Measurements from ENCODE around the gene C1orf53.

Gene C1orf53

DNA sequence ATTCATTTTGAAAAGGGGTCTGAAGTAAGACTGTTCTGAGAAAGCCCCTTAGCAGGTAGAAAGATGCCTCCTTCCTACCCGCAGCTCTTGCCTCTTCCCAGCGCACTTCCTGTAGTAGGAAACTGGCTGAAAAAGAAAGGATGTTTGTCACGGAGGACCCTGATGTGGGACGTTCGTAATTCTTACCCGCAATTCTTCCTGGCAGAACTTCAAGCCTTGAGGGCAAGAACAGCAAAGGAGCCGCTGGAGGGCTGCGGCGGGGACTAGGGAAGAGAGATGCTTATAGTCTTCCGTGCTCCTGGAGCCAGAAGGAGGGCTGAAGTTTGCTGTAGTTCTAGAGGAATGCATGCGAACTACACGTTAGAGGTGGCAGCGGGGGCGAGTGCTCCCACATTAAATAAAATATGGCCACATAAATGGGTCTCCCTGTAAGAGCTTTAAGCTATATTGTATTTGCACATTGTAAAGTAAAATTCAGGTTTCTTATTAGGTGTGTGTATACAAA lies 6.3 kb downstream of the C1orf53 start:
- DNase-seq, result no peak

GRCh38 chr1:197909384-197909783 lies 7.0 kb downstream of the C1orf53 start:
- no peak for DNase-seq

- DNase-seq, result no peak
These were observed 7.9 kb downstream of the C1orf53 start for GRCh38 chr1:197910120-197910991.

DNA sequence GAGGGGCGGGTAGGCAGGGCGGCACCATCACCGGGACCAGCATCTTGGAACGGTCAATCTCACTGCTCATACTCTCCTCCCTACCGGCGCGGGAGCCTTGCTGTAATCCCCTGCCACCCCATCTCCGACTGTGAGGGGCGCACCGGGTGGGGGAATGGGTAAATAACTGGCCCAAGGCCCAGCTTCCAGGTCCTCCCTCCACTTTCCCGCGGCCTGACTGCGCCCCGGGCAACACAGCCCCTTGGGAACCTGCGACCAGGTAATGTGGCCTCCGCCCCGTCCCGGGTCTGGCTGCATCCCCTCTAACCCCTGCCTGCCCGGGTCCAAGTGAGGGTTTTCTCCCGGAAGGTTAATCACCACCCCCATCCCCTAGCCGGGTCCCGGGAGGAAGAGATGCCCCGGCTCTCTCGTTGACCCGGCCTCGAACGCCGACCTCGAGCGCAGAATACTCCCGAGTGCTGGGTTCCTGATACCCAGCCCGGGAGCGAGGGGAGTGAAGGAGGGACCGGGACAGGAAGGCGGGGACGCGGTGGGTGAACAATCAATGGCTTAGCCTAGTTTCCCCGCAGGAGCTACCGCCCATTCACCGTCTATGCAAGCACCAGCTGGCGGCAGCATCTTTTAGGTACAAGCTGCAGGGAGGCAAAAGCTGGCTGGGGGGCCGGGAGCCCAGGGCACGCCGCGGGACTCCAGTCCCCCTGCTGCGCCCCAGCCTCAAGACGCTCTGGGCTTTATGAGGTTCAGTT lies 8.9 kb downstream of the C1orf53 start:
- no peak for DNase-seq

DNA sequence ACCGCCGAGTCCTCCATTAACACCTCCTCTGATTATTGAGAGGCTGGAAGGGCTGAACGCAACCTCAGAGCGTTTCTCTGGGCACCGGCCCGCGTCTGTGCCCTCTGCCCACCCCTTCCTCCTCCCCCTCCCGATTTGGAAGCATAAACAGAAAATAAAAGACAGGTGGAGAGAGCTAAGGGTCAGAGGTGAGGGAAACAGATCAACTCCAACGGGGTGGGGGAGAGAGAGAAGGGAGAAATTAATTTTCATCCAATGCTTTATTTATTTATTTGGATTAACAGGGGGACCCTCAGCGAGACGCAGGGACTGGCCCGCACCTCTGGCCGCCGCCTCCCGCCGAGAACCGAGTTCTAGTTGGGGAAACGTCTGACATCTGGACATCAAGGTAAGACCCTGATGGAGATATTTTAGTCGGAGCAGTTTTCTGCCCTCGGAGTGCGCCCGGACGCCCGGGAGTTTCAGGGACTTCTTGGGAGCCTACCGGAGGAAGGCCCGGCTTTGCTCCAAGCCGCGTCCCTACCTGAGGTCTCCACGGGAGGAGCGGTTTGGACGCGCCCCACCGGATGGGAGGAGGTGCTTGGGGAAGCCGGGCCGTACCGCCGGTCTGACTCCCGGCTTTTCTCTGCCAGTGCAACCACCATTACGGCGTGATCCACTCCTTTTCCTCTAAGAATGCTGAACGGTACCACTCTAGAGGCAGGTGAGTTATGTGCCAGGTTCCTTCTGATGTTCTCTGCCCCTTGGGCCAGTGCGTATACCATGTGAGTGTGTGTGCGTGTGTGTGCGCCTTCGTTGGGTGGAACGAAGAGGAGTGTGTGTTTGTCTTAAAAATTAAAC lies 9.6 kb downstream of the C1orf53 start:
- DNase-seq, result no peak

GRCh38 chr1:197912739-197913494 lies 10.5 kb downstream of the C1orf53 start:
- no peak for DNase-seq

DNA sequence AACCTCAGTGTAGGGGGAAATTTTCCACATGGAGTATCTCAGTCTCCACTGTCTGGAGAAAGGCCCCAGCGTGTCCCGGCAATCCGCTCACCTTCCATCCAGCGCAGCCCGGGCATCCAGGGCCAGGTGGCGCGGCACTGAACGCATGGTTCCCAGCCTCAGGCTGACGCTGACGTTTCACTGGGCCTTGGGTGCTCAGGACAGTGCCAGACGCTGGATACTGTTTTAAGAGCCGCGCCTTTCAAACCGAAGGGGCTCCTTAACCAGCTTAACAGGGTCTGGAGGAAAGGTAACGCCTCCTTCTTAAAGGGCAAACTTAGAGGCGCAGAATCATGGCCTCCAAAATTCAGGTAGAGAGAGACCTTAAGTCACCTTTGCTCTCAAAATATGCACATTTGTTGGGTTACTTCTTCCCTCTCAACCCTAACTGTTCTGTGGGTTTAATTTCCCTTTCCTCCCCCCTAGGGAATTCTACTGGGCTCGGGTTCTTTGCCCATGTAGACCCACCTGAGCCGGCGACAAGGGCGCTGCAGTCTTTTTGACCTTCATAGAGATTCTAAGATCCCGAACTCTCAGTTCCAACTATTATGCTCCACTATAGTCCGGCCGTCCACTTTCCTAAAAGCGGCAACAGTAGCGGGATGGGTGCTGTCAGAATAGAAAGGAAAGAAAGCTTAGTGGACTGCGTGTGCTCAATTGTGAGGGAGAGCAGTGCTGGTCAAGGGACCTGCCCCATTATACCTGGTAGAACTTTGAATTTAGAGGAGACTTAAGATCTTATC lies 11.3 kb downstream of the C1orf53 start:
- DNase-seq, result no peak

GRCh38 chr1:197914510-197914909 lies 12.1 kb downstream of the C1orf53 start:
- DNase-seq, result no peak

GRCh38 chr1:197915260-197915861 lies 12.9 kb downstream of the C1orf53 start:
- no peak for DNase-seq

GRCh38 chr1:197915862-197916499 lies 13.6 kb downstream of the C1orf53 start:
- peak; percentile 35 for DNase-seq

- DNase-seq, result no peak
These were observed 14.1 kb downstream of the C1orf53 start for GRCh38 chr1:197916500-197916983.

GRCh38 chr1:197917805-197918651 lies 15.6 kb downstream of the C1orf53 start:
- no peak for DNase-seq

- no peak for DNase-seq
These were observed 16.4 kb downstream of the C1orf53 start for GRCh38 chr1:197918807-197919345.

GRCh38 chr1:197919346-197920066 lies 17.1 kb downstream of the C1orf53 start:
- no peak for DNase-seq

DNA sequence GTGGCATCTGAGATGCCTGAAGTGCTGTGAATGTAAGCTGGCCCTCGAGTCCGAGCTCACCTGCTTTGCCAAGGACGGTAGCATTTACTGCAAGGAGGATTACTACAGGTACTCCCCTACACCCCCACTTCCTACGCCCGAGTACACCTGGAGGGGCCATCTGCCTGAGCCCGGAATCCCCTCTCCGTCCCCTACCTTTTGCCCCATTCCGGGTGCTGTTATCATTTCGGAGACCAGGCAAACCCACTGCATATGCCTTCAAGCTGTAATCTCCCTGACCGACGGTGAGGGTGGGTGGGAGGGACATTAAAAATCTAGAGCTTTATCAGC lies 17.6 kb downstream of the C1orf53 start:
- no peak for DNase-seq

DNA sequence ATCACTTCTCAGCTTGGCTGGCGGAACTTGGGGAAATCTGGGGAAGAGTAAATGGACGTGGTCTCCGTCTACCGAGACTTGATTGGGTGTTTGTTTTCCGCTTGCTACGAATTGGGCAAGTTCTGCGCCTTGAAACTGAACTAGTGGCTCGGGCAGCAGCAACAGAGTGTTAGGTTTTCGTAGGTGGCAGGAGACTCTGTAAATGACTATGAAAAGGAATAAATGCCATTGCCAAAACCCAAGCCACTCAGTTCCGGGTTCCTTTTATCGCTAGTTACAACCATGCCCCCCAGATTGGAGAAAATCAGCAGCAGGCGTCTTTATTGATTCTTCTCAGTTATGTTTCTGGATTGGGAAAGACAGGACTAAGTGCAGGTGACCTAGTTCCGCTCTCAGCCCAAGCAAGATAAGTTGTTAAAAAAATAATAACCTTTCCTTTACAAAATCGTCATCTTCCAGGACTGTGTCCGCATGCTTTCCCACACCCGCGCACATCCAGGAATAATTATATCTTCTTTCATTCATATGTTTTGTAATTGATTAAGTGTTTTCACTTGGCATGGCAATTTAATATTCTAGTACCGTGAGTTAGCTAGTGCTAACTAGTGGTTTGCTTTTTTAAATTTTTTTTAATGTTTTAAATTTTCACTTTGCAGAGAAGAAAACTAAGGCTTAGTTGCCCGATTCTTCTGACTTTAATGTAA lies 18.1 kb downstream of the C1orf53 start:
- DNase-seq, result no peak

GRCh38 chr1:197921235-197922069 lies 19.0 kb downstream of the C1orf53 start:
- DNase-seq, result no peak
